ENCODE results near the gene KCNJ16. TPM values are rescaled to one million over a fixed set of nuclear protein-coding genes. Genes with fewer than 3 reads are reported as not detected.

Gene KCNJ16
- total RNA-seq, 4 donors from 2014 or later = 0.57 to 0.67 TPM; not detected in 2

DNA sequence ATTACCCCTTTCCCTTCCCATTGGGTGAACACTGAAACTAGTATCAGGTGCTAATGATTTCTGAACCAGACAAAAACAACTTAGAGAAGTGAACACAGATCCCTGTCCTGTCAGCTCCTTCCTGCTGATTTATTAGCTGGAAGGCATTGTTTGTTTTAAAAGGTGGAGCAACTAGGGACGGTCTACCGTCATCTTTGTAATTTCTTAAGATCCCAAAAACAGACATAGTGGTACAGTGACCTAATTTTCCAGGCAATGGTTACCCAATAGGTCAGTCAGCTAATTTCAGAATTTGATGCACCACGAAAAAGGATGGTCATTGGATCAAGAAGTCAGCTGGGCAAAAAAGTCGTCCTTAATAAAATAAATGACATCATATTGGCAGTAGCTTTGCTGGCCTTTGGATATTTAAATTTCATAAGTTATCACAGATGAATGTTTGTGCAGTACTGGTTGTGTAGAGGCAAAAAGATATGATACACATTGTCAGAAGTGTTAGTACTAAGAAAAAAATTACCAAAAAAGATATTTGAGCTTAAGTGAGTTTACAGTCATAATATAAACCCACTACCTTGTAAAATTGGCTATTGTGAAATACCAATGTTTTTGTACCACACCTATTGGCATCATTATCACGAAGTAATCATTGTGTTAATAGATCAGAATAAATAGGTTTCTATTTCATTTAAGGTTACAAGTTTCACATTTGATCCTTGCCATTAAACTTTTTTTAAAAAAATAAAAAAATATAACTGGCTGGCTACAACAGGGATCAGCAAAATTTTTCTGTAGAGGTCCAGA is 27.2 kb upstream of the KCNJ16 start:
- no peaks in the 10 kb centered on the region for H3K36me3 ChIP-seq
- H3K9me3 ChIP-seq = no peaks in the 10 kb centered on the region
- H3K27me3 ChIP-seq = no peaks in the 10 kb centered on the region
- H3K27ac ChIP-seq = no peak overlapping the region
- TF ChIP-seq POLR2A (IDR thresholded peaks at IDR 0.05) = no peak
- no peak for TF ChIP-seq CTCF (IDR thresholded peaks at IDR 0.05)
- H3K4me3 ChIP-seq = no peak overlapping the region
- H3K4me1 ChIP-seq = no peaks in the 10 kb centered on the region
- DNase-seq = no peak

GRCh38 chr17:70049801-70050591 is 25.0 kb upstream of the KCNJ16 start:
- H3K27ac ChIP-seq = no peak overlapping the region

DNA sequence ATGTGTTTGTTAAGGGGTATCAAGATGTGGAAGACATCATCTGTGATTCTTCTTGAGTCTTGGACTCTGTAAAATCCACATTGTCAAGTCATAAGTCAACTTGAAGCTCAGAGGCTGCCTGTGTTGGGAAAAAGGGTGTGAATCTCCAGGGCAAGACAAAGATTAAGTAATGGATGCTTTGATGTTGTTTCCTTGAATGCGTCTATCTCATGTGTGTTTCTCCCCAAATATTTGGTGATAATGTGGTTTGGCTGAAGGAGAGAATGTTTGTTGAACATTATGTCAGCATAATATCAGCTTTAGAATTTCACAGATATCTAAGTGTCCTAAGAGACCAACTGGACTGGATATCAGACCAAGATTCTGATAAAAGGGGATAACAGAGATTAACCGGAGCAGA is 24.1 kb upstream of the KCNJ16 start:
- no peaks in the 10 kb centered on the region for H3K27me3 ChIP-seq
- H3K9me3 ChIP-seq = no peaks in the 10 kb centered on the region
- no peaks in the 10 kb centered on the region for H3K36me3 ChIP-seq
- TF ChIP-seq CTCF (IDR thresholded peaks at IDR 0.05) = no peak
- TF ChIP-seq POLR2A (IDR thresholded peaks at IDR 0.05) = no peak
- no peaks in the 10 kb centered on the region for H3K4me1 ChIP-seq
- no peak overlapping the region for H3K4me3 ChIP-seq
- DNase-seq = no peak
- no peak overlapping the region for H3K27ac ChIP-seq

More at GRCh38 chr17:70049801-70050591, 25.0 kb upstream of the KCNJ16 start:
- H3K4me3 ChIP-seq = no peak overlapping the region
- TF ChIP-seq POLR2A (IDR thresholded peaks at IDR 0.05) (no peak), CTCF (IDR thresholded peaks at IDR 0.05) (no peak)
- no peaks in the 10 kb centered on the region for H3K4me1 ChIP-seq
- no peaks in the 10 kb centered on the region for H3K36me3 ChIP-seq
- no peaks in the 10 kb centered on the region for H3K9me3 ChIP-seq
- DNase-seq = no peak
- no peaks in the 10 kb centered on the region for H3K27me3 ChIP-seq

DNA sequence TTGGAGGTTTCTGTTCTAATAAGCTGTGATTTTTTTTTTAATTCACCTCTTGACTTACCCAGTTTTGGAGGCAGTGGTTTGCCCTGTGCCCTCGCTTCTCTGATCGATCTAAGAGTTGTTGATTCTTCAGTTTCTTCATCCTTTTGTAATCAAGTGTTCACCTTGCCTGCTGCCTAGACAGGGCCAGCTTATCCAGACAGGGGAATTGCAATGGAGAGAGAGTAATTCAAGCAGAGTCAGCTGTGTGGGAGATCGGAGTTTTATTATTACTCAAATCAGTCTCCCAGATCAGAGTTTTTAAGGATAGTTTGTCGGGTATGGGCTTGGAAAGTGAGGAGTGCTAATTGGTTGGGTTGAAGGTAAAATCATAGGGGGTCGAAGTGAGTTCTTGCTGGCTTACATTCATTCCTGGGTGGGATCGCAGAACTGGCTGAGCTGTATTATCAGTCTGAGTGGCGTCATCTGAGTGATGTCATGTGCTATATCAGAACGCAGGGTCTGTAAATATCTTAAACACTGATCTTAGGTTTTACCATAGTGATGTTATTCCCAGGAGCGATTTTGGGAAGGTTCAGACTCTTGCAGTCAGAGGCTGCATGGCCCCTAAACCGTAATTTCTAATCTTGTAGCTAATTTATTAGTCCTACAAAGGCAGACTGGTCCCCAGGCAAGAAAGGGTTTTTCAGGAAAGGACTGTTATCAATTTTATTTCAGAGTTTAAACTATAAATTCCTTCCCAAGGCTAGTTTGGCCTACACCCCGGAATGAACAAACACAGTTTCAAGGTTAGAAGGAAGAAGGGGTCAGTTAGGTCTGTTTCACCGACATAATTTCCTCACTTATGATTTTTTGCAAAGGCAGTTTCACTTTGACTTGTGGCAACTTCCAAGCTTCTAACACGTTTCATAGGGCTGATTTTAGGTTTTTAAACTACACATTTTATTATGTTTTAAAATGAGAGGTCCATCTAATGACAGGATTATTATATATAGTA is 21.5 kb upstream of the KCNJ16 start:
- TF ChIP-seq POLR2A (IDR thresholded peaks at IDR 0.05) (no peak), CTCF (IDR thresholded peaks at IDR 0.05) (no peak)
- Histone ChIP-seq H3K36me3 (no peaks in the 10 kb centered on the region), H3K4me1 (no peaks in the 10 kb centered on the region), H3K27ac (no peak overlapping the region), H3K4me3 (peak overlapping the region in 1 of 4 donors; percentile 5), H3K27me3 (no peaks in the 10 kb centered on the region), H3K9me3 (no peaks in the 10 kb centered on the region)
- DNase-seq = no peak

DNA sequence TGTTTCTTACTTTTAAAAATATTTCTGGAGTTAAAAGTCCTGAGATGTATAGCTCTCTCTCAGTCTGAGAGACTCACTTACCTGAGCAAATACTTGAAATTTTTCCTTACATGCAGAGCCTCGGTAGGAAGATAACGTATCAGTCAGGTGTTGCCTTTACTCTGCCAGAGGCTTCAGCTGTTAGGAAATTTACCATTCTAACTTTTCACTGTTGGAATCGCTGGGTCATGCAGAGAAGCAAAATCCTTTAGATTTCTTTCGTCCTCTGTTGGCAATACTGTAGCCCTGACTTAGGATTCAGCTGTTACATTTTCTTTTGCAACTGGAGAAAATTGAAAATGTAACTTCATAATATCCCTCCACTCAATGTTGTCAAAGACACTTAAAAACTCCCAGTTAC is 20.0 kb upstream of the KCNJ16 start:
- DNase-seq = no peak
- no peak overlapping the region for H3K27ac ChIP-seq

More for the DNA sequence above, 20.0 kb upstream of the KCNJ16 start:
- Histone ChIP-seq H3K9me3 (no peaks in the 10 kb centered on the region), H3K4me1 (no peaks in the 10 kb centered on the region), H3K36me3 (no peaks in the 10 kb centered on the region), H3K4me3 (no peak overlapping the region), H3K27me3 (no peaks in the 10 kb centered on the region)
- TF ChIP-seq CTCF (IDR thresholded peaks at IDR 0.05) (no peak), POLR2A (IDR thresholded peaks at IDR 0.05) (no peak)
